A673 (cell line): ENCODE data around the gene BBS2.

Source experiments
- EZH2 ChIP-seq: fragments of 200-600 bp; sonication (generic); IDR thresholded peaks from 2 replicates; pipeline ENCODE4 v1.6.1; 2017; ENCODE audit warnings: borderline replicate concordance, low read depth, mild to moderate bottlenecking, mixed read lengths, antibody characterized with exemption, low read length; ENCODE audit not compliant: poor library complexity, severe bottlenecking
- TF ChIP-seq, protein P1 (sequence below): fragments of 300-800, 200-600 bp; sonication (generic); conservative IDR thresholded peaks from 2 replicates; pipeline ENCODE4 v1.5.1; 2017; ENCODE audit warnings: low read depth, mild to moderate bottlenecking, antibody characterized with exemption, low read length, moderate library complexity, mixed read lengths

GRCh38 chr16:56513972-56514371 is 5.9 kb downstream of the BBS2 start:
- TF ChIP-seq, protein P1, sequence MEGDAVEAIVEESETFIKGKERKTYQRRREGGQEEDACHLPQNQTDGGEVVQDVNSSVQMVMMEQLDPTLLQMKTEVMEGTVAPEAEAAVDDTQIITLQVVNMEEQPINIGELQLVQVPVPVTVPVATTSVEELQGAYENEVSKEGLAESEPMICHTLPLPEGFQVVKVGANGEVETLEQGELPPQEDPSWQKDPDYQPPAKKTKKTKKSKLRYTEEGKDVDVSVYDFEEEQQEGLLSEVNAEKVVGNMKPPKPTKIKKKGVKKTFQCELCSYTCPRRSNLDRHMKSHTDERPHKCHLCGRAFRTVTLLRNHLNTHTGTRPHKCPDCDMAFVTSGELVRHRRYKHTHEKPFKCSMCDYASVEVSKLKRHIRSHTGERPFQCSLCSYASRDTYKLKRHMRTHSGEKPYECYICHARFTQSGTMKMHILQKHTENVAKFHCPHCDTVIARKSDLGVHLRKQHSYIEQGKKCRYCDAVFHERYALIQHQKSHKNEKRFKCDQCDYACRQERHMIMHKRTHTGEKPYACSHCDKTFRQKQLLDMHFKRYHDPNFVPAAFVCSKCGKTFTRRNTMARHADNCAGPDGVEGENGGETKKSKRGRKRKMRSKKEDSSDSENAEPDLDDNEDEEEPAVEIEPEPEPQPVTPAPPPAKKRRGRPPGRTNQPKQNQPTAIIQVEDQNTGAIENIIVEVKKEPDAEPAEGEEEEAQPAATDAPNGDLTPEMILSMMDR = peak; percentile 74
- TF ChIP-seq EZH2 = no peak
